ENCODE measurements around the gene C11orf97.

Gene C11orf97

GRCh38 chr11:94525546-94526324 lies 13.5 kb downstream of the C11orf97 start:
- H3K4me3 ChIP-seq (ENCODE audit: low read length) = no peak overlapping the region
- no peak for TF ChIP-seq CTCF (conservative IDR thresholded peaks at IDR 0.05; ENCODE audit: low read length)
- peak; percentile 79 for DNase-seq (ENCODE audit: low read depth)

GRCh38 chr11:94526645-94527438 lies 14.6 kb downstream of the C11orf97 start:
- no peak overlapping the region for H3K4me3 ChIP-seq (ENCODE audit: low read length)
- no peak for DNase-seq (ENCODE audit: low read depth)
- no peak for TF ChIP-seq CTCF (conservative IDR thresholded peaks at IDR 0.05; ENCODE audit: low read length)

- TF ChIP-seq CTCF (conservative IDR thresholded peaks at IDR 0.05; ENCODE audit: low read length) = no peak
- H3K4me3 ChIP-seq (ENCODE audit: low read length) = no peak overlapping the region
- DNase-seq (ENCODE audit: low read depth) = no peak
Observed at GRCh38 chr11:94528551-94528950, 16.3 kb downstream of the C11orf97 start.

DNA sequence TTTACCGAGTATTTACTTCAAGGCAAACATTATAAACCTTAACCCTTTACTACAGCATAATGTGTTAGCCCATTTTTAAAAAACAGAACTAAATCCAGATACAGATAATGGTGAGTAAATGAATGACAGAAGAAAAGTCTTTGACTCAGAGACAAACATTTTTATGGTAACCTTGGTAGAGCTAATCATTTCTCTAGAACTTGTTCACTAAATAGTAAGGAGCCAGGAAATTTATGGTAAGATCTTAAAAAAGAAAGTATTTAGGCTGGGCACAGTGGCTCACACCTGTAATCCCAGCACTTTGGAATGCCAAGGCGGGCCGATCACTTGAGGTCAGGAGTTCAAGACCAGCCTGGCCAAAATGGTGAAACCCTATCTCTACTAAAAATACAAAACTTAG lies 19.9 kb downstream of the C11orf97 start:
- no peak overlapping the region for H3K4me3 ChIP-seq (ENCODE audit: low read length)
- DNase-seq (ENCODE audit: low read depth) = no peak
- TF ChIP-seq CTCF (conservative IDR thresholded peaks at IDR 0.05; ENCODE audit: low read length) = no peak

- TF ChIP-seq CTCF (conservative IDR thresholded peaks at IDR 0.05; ENCODE audit: low read length) = no peak
- DNase-seq (ENCODE audit: low read depth) = no peak
- H3K4me3 ChIP-seq (ENCODE audit: low read length) = no peak overlapping the region
Observed at GRCh38 chr11:94533206-94533605, 20.9 kb downstream of the C11orf97 start.

DNA sequence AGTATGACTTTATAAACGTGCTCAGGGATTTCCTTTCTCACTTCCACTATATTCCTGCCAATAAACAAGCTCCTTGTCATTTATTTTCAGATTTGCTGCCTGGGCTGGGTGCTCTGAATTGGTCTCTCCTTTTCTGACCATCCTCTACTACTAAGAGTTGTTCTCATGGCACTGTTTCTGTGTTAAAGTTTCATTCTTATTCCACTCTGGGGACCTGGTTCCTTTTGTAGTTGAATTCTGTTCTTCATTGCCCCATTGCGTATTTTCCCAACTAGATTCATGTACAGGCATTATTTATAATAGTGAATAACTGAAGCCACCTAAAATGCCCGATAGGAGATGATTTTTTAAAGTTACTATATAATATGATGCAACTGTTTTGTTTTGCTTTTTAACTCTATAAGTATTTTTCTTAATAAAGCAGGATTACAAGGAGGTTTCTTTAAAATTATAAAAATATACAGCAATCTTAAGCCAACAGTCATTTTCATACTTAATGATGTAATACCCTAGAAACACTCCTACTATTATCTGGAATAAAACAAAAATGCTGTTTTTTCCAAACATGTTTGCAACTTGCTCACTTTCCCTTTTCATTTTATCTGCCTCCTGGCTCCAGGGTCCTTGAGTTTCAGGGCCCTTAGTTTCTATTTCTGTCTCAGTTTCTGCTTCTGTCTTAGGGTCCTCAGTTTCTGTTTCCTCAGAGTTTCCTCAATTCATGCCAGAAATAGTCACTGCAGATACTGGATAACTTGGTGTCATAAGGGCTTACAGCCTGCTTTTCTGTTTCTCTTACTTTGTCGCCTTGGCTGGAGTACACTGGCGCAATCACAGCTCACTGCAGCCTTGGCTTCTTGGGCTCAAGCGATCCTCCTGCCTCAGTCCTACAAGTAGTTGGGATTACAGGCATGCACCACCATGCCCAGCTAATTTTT lies 21.7 kb downstream of the C11orf97 start:
- H3K4me3 ChIP-seq (ENCODE audit: low read length) = no peak overlapping the region
- DNase-seq (ENCODE audit: low read depth) = no peak
- TF ChIP-seq CTCF (conservative IDR thresholded peaks at IDR 0.05; ENCODE audit: low read length) = no peak
